ENCODE results near the gene CDH4.

GRCh38 chr20:61619751-61620150 lies 367.7 kb downstream of the CDH4 start:
- TF ChIP-seq CTCF (IDR thresholded peaks at IDR 0.05; ENCODE audit: borderline replicate concordance, extremely low read depth, low read length, poor library complexity, severe bottlenecking) (no peak), EZH2 (IDR thresholded peaks at IDR 0.05; ENCODE audit: borderline replicate concordance, low read depth, low read length, severe bottlenecking) (no peak)
